DND-41 (cell line): ENCODE measurements around the gene BCL2L13.

ENCODE experiments used
- CTCF ChIP-seq: IDR thresholded peaks from 2 replicates; pipeline ENCODE4 v1.5.1; 2012; ENCODE audit warnings: borderline replicate concordance, low read length, moderate library complexity, mild to moderate bottlenecking; ENCODE audit not compliant: poor library complexity, severe bottlenecking; ENCODE audit errors: extremely low read depth
- EZH2 ChIP-seq: IDR thresholded peaks from 3 replicates; pipeline ENCODE4 v1.6.1; 2012; ENCODE audit warnings: borderline replicate concordance, low read depth, mild to moderate bottlenecking, moderate library complexity, low read length, inconsistent platforms; ENCODE audit not compliant: severe bottlenecking

DNA sequence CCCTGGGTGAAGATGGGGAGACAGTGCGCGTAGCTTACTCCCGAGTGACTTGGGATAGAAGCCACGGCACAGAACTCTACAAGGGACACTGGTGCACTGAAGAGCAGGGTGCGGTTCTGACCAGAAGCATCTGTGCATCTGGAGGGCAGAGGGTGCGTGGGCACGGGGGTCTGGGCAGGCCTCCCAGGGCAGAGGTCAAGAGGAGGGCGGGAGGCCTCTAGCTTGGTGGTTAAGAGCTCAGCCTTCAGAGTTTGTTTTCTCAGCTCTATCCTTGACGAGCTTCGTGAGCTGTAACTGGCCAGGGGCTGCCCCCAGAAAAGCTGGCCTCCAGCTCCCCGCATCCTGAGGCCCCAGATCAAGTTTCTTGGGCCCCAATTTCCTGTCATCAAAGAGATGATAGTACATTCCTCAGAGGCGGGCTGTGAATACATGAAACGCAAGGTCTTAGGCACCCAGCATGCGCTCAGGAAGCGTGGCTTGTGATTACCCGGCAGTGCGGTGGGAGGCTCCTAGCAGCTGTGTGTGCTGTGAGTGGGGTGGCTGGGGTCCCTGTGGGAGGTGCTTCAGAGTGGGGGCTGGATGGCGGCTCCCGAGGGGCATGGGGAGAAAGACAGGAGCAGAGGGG lies 141.7 kb downstream of the BCL2L13 start:
- TF ChIP-seq CTCF: no peak
- no peak for TF ChIP-seq EZH2
